OCI-LY1 (cell line): Measurements from ENCODE around the gene TBC1D4.

Source experiments
- H2AFZ ChIP-seq: fragments of 200-600 bp; sonication (generic), shearing (Covaris generic); 2 replicates; pipeline ENCODE4 v1.6.0; 2014; ENCODE audit warnings: antibody characterized with exemption, mild to moderate bottlenecking, low read length
- H3F3A ChIP-seq: fragments of 200-600 bp; sonication (generic), shearing (Covaris generic); 2 replicates; pipeline ENCODE4 v1.6.0; 2014; ENCODE audit warnings: mild to moderate bottlenecking, antibody characterized with exemption, low read length, moderate library complexity; ENCODE audit not compliant: insufficient read depth
- H3K27ac ChIP-seq: fragments of 200-600 bp; sonication (generic); 2 replicates; pipeline ENCODE4 v1.5.1; 2014; ENCODE audit warnings: low read length, mixed run types, mild to moderate bottlenecking, low read depth; ENCODE audit not compliant: poor library complexity, severe bottlenecking
- H3K27me3 ChIP-seq: fragments of 200-600 bp; sonication (generic); 2 replicates; pipeline ENCODE4 v1.6.0; 2014; ENCODE audit warnings: antibody characterized with exemption, mild to moderate bottlenecking, low read length, moderate library complexity; ENCODE audit not compliant: insufficient read depth
- H3K36me3 ChIP-seq: fragments of 200-600 bp; sonication (generic); 2 replicates; pipeline ENCODE4 v1.6.1; 2014; ENCODE audit warnings: mild to moderate bottlenecking, antibody characterized with exemption, low read length, moderate library complexity, mixed read lengths; ENCODE audit not compliant: insufficient read depth
- H3K4me1 ChIP-seq: fragments of 200-600 bp; sonication (generic); 2 replicates; pipeline ENCODE4 v1.5.1; 2014; ENCODE audit warnings: mild to moderate bottlenecking, low read length, moderate library complexity; ENCODE audit not compliant: insufficient read depth, severe bottlenecking
- H3K4me2 ChIP-seq: fragments of 200-600 bp; sonication (generic), shearing (Covaris generic); 2 replicates; pipeline ENCODE4 v1.6.1; 2014; ENCODE audit warnings: low read length
- H3K4me3 ChIP-seq: fragments of 200-600 bp; sonication (generic); 2 replicates; pipeline ENCODE4 v1.5.1; 2014; ENCODE audit warnings: low read length, low read depth, mild to moderate bottlenecking, mixed read lengths; ENCODE audit not compliant: poor library complexity, severe bottlenecking
- H3K79me2 ChIP-seq: fragments of 200-600 bp; shearing (Covaris generic); 2 replicates; pipeline ENCODE4 v1.6.1; 2016; ENCODE audit warnings: mixed run types, low read length, mixed read lengths; ENCODE audit not compliant: insufficient read depth
- H3K9ac ChIP-seq: fragments of 200-600 bp; sonication (generic), shearing (Covaris generic); 2 replicates; pipeline ENCODE4 v1.6.1; 2014; ENCODE audit warnings: mild to moderate bottlenecking, low read length, mixed read lengths
- H3K9me2 ChIP-seq: fragments of 200-600 bp; sonication (generic), shearing (Covaris generic); 2 replicates; pipeline ENCODE4 v1.6.1; 2014; ENCODE audit warnings: low read depth, mild to moderate bottlenecking, low read length, mixed read lengths
- H3K9me3 ChIP-seq: fragments of 200-600 bp; shearing (Covaris generic); 2 replicates; pipeline ENCODE4 v1.6.1; 2014; ENCODE audit warnings: low read length, mixed read lengths
- H4K20me1 ChIP-seq: fragments of 200-600 bp; sonication (generic), shearing (Covaris generic); 2 replicates; pipeline ENCODE4 v1.6.0; 2016; ENCODE audit warnings: mild to moderate bottlenecking, low read length; ENCODE audit not compliant: insufficient read depth
- EZH2 ChIP-seq: fragments of 200-600 bp; sonication (generic), shearing (Covaris generic); IDR thresholded peaks from 2 replicates; pipeline ENCODE4 v1.8.0; 2017; ENCODE audit warnings: borderline replicate concordance, mixed run types, mild to moderate bottlenecking, antibody characterized with exemption, low read length, moderate library complexity, mixed read lengths
- TF ChIP-seq, protein P1 (sequence below): fragments of 200-600 bp; sonication (generic), shearing (Covaris generic); IDR thresholded peaks from 2 replicates; pipeline ENCODE4 v1.5.1; 2017; ENCODE audit warnings: mild to moderate bottlenecking, antibody characterized with exemption, low read length, moderate library complexity, mixed read lengths

The TBC1D4 gene

GRCh38 chr13:75356421-75356820, 125.5 kb downstream of the TBC1D4 start:
- H3K27ac ChIP-seq = no peak overlapping the region
- H3F3A ChIP-seq = no peaks in the 10 kb centered on the region
- no peak overlapping the region for H3K9ac ChIP-seq
- no peaks in the 10 kb centered on the region for H3K27me3 ChIP-seq
- no peak overlapping the region for H3K4me3 ChIP-seq
- no peak overlapping the region for H2AFZ ChIP-seq
- TF ChIP-seq EZH2 = no peak
- TF ChIP-seq, protein P1, sequence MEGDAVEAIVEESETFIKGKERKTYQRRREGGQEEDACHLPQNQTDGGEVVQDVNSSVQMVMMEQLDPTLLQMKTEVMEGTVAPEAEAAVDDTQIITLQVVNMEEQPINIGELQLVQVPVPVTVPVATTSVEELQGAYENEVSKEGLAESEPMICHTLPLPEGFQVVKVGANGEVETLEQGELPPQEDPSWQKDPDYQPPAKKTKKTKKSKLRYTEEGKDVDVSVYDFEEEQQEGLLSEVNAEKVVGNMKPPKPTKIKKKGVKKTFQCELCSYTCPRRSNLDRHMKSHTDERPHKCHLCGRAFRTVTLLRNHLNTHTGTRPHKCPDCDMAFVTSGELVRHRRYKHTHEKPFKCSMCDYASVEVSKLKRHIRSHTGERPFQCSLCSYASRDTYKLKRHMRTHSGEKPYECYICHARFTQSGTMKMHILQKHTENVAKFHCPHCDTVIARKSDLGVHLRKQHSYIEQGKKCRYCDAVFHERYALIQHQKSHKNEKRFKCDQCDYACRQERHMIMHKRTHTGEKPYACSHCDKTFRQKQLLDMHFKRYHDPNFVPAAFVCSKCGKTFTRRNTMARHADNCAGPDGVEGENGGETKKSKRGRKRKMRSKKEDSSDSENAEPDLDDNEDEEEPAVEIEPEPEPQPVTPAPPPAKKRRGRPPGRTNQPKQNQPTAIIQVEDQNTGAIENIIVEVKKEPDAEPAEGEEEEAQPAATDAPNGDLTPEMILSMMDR = no peak
- H3K9me3 ChIP-seq = no peaks in the 10 kb centered on the region
- no peaks in the 10 kb centered on the region for H3K4me1 ChIP-seq
- no peaks in the 10 kb centered on the region for H3K9me2 ChIP-seq
- no peaks in the 10 kb centered on the region for H4K20me1 ChIP-seq
- no peaks in the 10 kb centered on the region for H3K36me3 ChIP-seq
- H3K79me2 ChIP-seq = no peaks in the 10 kb centered on the region
- H3K4me2 ChIP-seq = no peak overlapping the region

DNA sequence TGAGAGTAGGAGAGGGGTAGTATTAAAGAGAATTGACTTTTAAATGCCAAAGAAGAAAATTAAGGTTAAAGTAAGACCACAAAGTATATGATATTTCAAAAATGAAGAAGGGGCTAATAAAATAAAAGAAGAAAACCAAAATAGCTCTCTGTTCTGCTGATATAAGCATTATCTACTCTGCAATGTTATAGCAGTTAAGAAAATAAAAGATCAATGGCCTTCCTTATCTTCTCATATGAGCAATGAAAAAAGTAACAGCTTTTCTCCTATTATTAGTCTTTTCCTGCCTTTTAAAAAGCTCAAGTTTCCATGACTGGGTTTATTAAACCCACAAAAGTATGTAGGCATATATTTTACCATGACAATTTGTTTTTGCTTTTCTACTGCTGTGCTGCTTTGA, 126.4 kb downstream of the TBC1D4 start:
- no peak overlapping the region for H3K4me3 ChIP-seq
- H3K27ac ChIP-seq = no peak overlapping the region
- no peak overlapping the region for H3K9ac ChIP-seq
- H3K9me3 ChIP-seq = no peaks in the 10 kb centered on the region
- no peak overlapping the region for H2AFZ ChIP-seq
- H3K27me3 ChIP-seq = no peaks in the 10 kb centered on the region
- no peaks in the 10 kb centered on the region for H4K20me1 ChIP-seq
- no peak overlapping the region for H3K4me2 ChIP-seq
- no peaks in the 10 kb centered on the region for H3K4me1 ChIP-seq
- TF ChIP-seq EZH2 = no peak
- TF ChIP-seq, protein P1 = no peak
- no peaks in the 10 kb centered on the region for H3F3A ChIP-seq
- H3K9me2 ChIP-seq = no peaks in the 10 kb centered on the region
- H3K36me3 ChIP-seq = no peaks in the 10 kb centered on the region
- H3K79me2 ChIP-seq = no peaks in the 10 kb centered on the region

DNA sequence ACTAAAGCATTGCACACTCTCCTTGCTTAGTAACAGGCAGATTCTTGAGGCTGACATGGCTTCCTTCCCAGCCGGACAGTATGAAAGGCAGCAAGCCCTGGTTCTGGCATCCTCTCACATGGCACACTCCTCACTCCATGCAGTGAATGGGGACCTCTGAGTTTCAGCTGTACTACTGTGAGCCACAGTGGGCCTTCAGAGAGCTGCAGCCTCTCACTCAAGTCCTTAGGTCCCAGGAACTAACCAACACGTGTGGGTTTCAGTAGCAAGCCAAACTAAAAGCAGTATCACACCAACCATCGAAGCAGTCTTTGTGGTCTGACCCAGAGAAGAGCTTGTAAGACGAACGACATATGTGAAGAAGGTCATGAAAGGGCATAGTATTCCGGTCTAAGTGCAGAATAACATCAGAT, 128.2 kb downstream of the TBC1D4 start:
- Histone ChIP-seq H3K9me3 (no peaks in the 10 kb centered on the region), H2AFZ (no peak overlapping the region), H4K20me1 (no peaks in the 10 kb centered on the region), H3K4me1 (no peaks in the 10 kb centered on the region), H3F3A (no peaks in the 10 kb centered on the region), H3K4me2 (no peak overlapping the region), H3K36me3 (no peaks in the 10 kb centered on the region), H3K9me2 (no peaks in the 10 kb centered on the region), H3K4me3 (no peak overlapping the region), H3K27ac (no peak overlapping the region), H3K9ac (no peak overlapping the region), H3K27me3 (no peaks in the 10 kb centered on the region), H3K79me2 (no peaks in the 10 kb centered on the region)
- TF ChIP-seq EZH2 = no peak
- TF ChIP-seq, protein P1 = no peak
